ENCODE measurements around the gene SGPP1. TPM values are rescaled to one million over a fixed set of nuclear protein-coding genes. Genes with fewer than 3 reads are reported as not detected.

SGPP1 gene
- total RNA-seq, 6 experiments from 2014 or later, result 20.5 to 25.8 (median 22.7) TPM

- H3K4me3 Mint-ChIP-seq, result no peak overlapping the region
- no peaks in the 10 kb centered on the region for H3K9me3 Mint-ChIP-seq
- H3K27ac Mint-ChIP-seq, result no peak overlapping the region
- no peak for TF ChIP-seq CTCF (IDR thresholded peaks at IDR 0.05)
- no peaks in the 10 kb centered on the region; the same call in 1 of the 2 replicates for H3K27me3 Mint-ChIP-seq (ENCODE audit: insufficient read depth)
- no peak for DNase-seq
- no peaks in the 10 kb centered on the region for H3K36me3 Mint-ChIP-seq (ENCODE audit: low read depth)
- H3K4me1 Mint-ChIP-seq (ENCODE audit: low read depth), result no peaks in the 10 kb centered on the region
These were observed 26.1 kb downstream of the SGPP1 start for GRCh38 chr14:63701606-63702299.

GRCh38 chr14:63692310-63693020 lies 35.4 kb downstream of the SGPP1 start:
- Mint-ChIP-seq H3K9me3 (no peaks in the 10 kb centered on the region), H3K4me1 (ENCODE audit: low read depth) (peaks cover 19% of the 10 kb centered on the region), H3K36me3 (ENCODE audit: low read depth) (peaks cover 2% of the 10 kb centered on the region), H3K4me3 (no peak overlapping the region), H3K27me3 (ENCODE audit: insufficient read depth) (no peaks in the 10 kb centered on the region), H3K27ac (peak overlapping the region; percentile 6; the same call in 1 of the 2 replicates)
- peak; percentile 15 for DNase-seq
- TF ChIP-seq CTCF (IDR thresholded peaks at IDR 0.05), result no peak

GRCh38 chr14:63689132-63689531 lies 38.7 kb downstream of the SGPP1 start:
- no peaks in the 10 kb centered on the region for H3K9me3 Mint-ChIP-seq
- no peak for TF ChIP-seq CTCF (IDR thresholded peaks at IDR 0.05)
- no peak for DNase-seq
- H3K36me3 Mint-ChIP-seq (ENCODE audit: low read depth), result peaks cover 5% of the 10 kb centered on the region
- no peak overlapping the region for H3K27ac Mint-ChIP-seq
- peaks cover 25% of the 10 kb centered on the region for H3K4me1 Mint-ChIP-seq (ENCODE audit: low read depth)
- no peak overlapping the region for H3K4me3 Mint-ChIP-seq
- H3K27me3 Mint-ChIP-seq (ENCODE audit: insufficient read depth), result no peaks in the 10 kb centered on the region

GRCh38 chr14:63686926-63687325 lies 40.9 kb downstream of the SGPP1 start:
- no peak for DNase-seq
- Mint-ChIP-seq H3K36me3 (ENCODE audit: low read depth) (peaks cover 5% of the 10 kb centered on the region), H3K9me3 (no peaks in the 10 kb centered on the region), H3K4me1 (ENCODE audit: low read depth) (peaks cover 16% of the 10 kb centered on the region), H3K27me3 (ENCODE audit: insufficient read depth) (no peaks in the 10 kb centered on the region), H3K4me3 (no peak overlapping the region), H3K27ac (no peak overlapping the region)
- no peak for TF ChIP-seq CTCF (IDR thresholded peaks at IDR 0.05)

GRCh38 chr14:63685401-63685800 lies 42.5 kb downstream of the SGPP1 start:
- Mint-ChIP-seq H3K27ac (no peak overlapping the region), H3K9me3 (no peaks in the 10 kb centered on the region), H3K27me3 (ENCODE audit: insufficient read depth) (no peaks in the 10 kb centered on the region), H3K4me3 (no peak overlapping the region), H3K4me1 (ENCODE audit: low read depth) (peaks cover 7% of the 10 kb centered on the region), H3K36me3 (ENCODE audit: low read depth) (peaks cover 5% of the 10 kb centered on the region)
- DNase-seq, result no peak
- TF ChIP-seq CTCF (IDR thresholded peaks at IDR 0.05), result no peak
